ENCODE data around the gene GNAQ. TPM values are rescaled to one million over a fixed set of nuclear protein-coding genes. Genes with fewer than 3 reads are reported as not detected.

Gene GNAQ
- total and polyA plus RNA-seq, 10 donors, result 4.4 to 52.3 (median 31.2) TPM

DNA sequence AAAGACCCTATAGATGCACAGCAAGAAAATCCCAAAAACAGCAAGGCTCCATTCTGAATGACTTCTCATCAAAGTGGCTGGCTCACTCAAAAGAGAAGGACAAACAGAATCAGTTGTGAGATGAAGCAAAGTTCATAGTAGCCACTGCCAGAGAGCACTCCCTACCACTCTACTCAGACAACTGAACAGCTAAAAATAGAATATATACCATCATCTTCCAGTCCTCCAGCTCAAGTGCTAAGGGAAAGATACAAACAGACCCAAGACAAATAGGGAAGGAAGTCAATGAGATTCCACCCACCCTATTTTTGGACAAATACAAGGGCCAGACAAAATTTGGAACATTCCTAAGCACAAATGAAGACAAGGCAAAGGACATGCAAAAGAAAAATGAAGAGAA lies 20.6 kb downstream of the GNAQ start:
- intact Hi-C loops (cut with DNase I; ENCODE audit: low total_unique reads), result no loop called here
- no peaks in the 10 kb centered on the region for H3K36me3 ChIP-seq
- H3K4me1 ChIP-seq, result peaks cover 0 to 78% (median 33%) of the 10 kb centered on the region in 6 donors
- TF ChIP-seq, protein P1, sequence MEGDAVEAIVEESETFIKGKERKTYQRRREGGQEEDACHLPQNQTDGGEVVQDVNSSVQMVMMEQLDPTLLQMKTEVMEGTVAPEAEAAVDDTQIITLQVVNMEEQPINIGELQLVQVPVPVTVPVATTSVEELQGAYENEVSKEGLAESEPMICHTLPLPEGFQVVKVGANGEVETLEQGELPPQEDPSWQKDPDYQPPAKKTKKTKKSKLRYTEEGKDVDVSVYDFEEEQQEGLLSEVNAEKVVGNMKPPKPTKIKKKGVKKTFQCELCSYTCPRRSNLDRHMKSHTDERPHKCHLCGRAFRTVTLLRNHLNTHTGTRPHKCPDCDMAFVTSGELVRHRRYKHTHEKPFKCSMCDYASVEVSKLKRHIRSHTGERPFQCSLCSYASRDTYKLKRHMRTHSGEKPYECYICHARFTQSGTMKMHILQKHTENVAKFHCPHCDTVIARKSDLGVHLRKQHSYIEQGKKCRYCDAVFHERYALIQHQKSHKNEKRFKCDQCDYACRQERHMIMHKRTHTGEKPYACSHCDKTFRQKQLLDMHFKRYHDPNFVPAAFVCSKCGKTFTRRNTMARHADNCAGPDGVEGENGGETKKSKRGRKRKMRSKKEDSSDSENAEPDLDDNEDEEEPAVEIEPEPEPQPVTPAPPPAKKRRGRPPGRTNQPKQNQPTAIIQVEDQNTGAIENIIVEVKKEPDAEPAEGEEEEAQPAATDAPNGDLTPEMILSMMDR (IDR thresholded peaks at IDR 0.05 in 8 of 11, conservative IDR thresholded peaks at IDR 0.05 in 3 of 11), result no peak
- no peak for TF ChIP-seq POLR2AphosphoS5 (IDR thresholded peaks at IDR 0.05)
- TF ChIP-seq POLR2A (IDR thresholded peaks at IDR 0.05), result no peak
- H3K4me3 ChIP-seq, result no peak overlapping the region
- peaks cover 0 to 8% (median 0%) of the 10 kb centered on the region in 7 donors for H3K27me3 ChIP-seq (replicated peaks in 1 of 7)
- no peak for DNase-seq
- peak overlapping the region in 4 of 8 donors; percentile 41 to 59 (median 50) for H3K27ac ChIP-seq
- H3K9me3 ChIP-seq, result no peaks in the 10 kb centered on the region

DNA sequence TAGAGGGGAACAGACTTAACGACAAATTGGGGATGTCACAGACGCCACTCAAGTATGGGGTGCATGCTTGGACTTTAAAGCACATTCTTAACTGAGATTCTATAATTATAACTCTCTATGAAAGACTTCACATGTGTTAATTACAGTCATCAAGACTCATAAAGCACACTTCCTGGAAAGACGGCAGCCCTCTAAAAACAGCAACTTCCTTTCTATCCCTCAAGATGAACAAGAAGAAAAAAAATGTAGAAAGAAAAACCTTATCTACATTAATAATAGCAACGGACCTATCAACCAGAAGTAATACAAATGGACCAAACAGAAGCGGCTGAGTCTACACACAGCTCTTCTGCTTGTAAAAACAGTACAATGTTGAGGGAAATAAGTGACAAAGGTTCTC lies 21.2 kb downstream of the GNAQ start:
- no peaks in the 10 kb centered on the region for H3K9me3 ChIP-seq
- peak overlapping the region in 4 of 8 donors; percentile 41 to 59 (median 50) for H3K27ac ChIP-seq
- no peak for DNase-seq
- H3K4me1 ChIP-seq, result peaks cover 0 to 80% (median 34%) of the 10 kb centered on the region in 6 donors
- no peak for TF ChIP-seq POLR2AphosphoS5 (IDR thresholded peaks at IDR 0.05)
- TF ChIP-seq, protein P1 (IDR thresholded peaks at IDR 0.05 in 8 of 11, conservative IDR thresholded peaks at IDR 0.05 in 3 of 11), result no peak
- no peak for TF ChIP-seq POLR2A (IDR thresholded peaks at IDR 0.05)
- peaks cover 0 to 8% (median 0%) of the 10 kb centered on the region in 7 donors for H3K27me3 ChIP-seq (replicated peaks in 1 of 7)
- no peaks in the 10 kb centered on the region for H3K36me3 ChIP-seq
- intact Hi-C loops (cut with DNase I; ENCODE audit: low total_unique reads), result no loop called here
- no peak overlapping the region for H3K4me3 ChIP-seq
- WGBS, 5 donors, result 37 to 45% (median 39%) methylated on average over 5 of the region's 5 CpGs

DNA sequence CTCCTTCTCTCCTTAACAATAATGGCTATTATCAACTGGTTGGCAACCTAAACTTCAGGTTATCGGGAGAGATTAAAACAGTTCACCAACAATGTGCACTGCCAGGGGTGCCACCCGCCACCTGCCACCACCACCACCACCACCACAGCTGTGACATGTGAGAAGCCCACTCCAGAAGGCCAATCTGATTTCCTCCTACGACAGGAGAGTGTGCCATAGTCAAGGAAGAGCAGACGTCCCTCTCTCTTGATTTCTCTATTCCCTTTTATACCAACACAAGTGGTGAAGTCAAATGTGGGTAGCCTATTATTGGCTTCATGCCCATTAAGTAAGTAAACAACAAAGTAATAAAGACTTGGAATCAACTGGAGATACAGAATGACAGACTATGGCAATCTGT lies 22.4 kb downstream of the GNAQ start:
- no peak overlapping the region for H3K4me3 ChIP-seq
- H3K9me3 ChIP-seq, result no peaks in the 10 kb centered on the region
- no peak for TF ChIP-seq POLR2AphosphoS5 (IDR thresholded peaks at IDR 0.05)
- no peak for TF ChIP-seq POLR2A (IDR thresholded peaks at IDR 0.05)
- 51 to 72% (median 63%) methylated on average over 4 of the region's 4 CpGs for WGBS, 5 donors
- intact Hi-C loops (cut with DNase I; ENCODE audit: low total_unique reads), result no loop called here
- no peak overlapping the region for H3K27ac ChIP-seq
- peaks cover 0 to 85% (median 40%) of the 10 kb centered on the region in 6 donors for H3K4me1 ChIP-seq
- H3K27me3 ChIP-seq (replicated peaks in 1 of 7), result peaks cover 0 to 8% (median 0%) of the 10 kb centered on the region in 7 donors
- DNase-seq, result no peak
- H3K36me3 ChIP-seq, result no peaks in the 10 kb centered on the region

DNA sequence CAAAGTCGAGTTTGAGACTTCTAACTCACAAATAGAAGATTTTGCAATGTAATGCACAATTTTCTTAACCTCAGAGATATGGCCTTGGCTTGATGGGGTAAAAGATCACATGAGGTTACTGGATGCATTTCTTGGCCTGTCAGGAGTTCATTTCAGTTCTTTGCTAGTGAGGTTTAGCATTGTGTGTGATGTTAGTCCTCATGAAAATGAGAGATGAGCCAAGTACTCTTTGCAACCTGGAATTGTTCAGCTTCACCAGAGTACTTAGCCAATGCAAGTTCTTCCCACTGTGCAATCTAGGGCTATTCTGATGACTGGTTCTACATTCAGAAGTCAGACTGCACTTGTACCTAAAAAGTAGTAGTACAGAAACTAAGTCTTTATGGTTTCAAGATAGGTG lies 24.9 kb downstream of the GNAQ start:
- Histone ChIP-seq H3K27me3 (replicated peaks in 1 of 7) (peaks cover 0 to 8% (median 0%) of the 10 kb centered on the region in 7 donors), H3K27ac (no peak overlapping the region), H3K4me1 (peaks cover 0 to 96% (median 47%) of the 10 kb centered on the region in 6 donors), H3K4me3 (no peak overlapping the region), H3K9me3 (no peaks in the 10 kb centered on the region), H3K36me3 (no peaks in the 10 kb centered on the region)
- no peak for DNase-seq
- WGBS, 5 donors, result 31 to 69% (median 43%) methylated on average over 1 of the region's 1 CpG
- intact Hi-C loops (cut with DNase I; ENCODE audit: low total_unique reads), result no loop called here
- TF ChIP-seq POLR2AphosphoS5 (IDR thresholded peaks at IDR 0.05) (no peak), POLR2A (IDR thresholded peaks at IDR 0.05) (no peak)
- TF ChIP-seq, protein P1 (IDR thresholded peaks at IDR 0.05 in 8 of 11, conservative IDR thresholded peaks at IDR 0.05 in 3 of 11), result no peak
